Measurements from ENCODE around the gene ALX4.

- TF ChIP-seq CTCF (conservative IDR thresholded peaks at IDR 0.05; ENCODE audit: low read depth in 2 of 2) (no peak), POLR2AphosphoS5 (IDR thresholded peaks at IDR 0.05; ENCODE audit: low read depth) (no peak), EZH2phosphoT487 (IDR thresholded peaks at IDR 0.05; ENCODE audit: unreplicated experiment) (no peak), EZH2 (IDR thresholded peaks at IDR 0.05; ENCODE audit: low read depth, unreplicated experiment) (no peak), REST (IDR thresholded peaks at IDR 0.05; ENCODE audit: unreplicated experiment) (no peak), ETS1 (IDR thresholded peaks at IDR 0.05) (no peak), ZNF331 (CRISPR knock-in tag; IDR thresholded peaks at IDR 0.05; ENCODE audit: low read depth) (no peak), CREB1 (CRISPR knock-in tag; IDR thresholded peaks at IDR 0.05; ENCODE audit: low read depth) (no peak), JUNB (IDR thresholded peaks at IDR 0.05; ENCODE audit: unreplicated experiment) (no peak)
These were observed 15.8 kb upstream of the ALX4 start for GRCh38 chr11:44325698-44326097.

Measured in GM23338 (cell line).